NCI-H345 (cell line): ENCODE data around the gene TAS1R2.
A peak's percentile ranks its signal among the peaks of the same experiment; 100 is the strongest.
"Not testable (repeated sequence)": the region's sequence is repeated elsewhere in the genome, so short reads cannot be mapped to it uniquely, and the experiment has no call there.

ENCODE experiments used
- DNase-seq: peaks from one replicate; lab custom pipeline; 2025; lab: John Stamatoyannopoulos, UW

TAS1R2 gene

GRCh38 chr1:18883636-18884418 is 24.4 kb upstream of the TAS1R2 start:
- DNase-seq = peak; percentile 55

GRCh38 chr1:18883079-18883478 is 23.6 kb upstream of the TAS1R2 start:
- DNase-seq = no peak

GRCh38 chr1:18882486-18882885 is 23.0 kb upstream of the TAS1R2 start:
- DNase-seq = no peak

- no peak for DNase-seq
Measured at GRCh38 chr1:18881642-18882431, 22.4 kb upstream of the TAS1R2 start.

- no peak for DNase-seq
Measured at GRCh38 chr1:18881164-18881563, 21.7 kb upstream of the TAS1R2 start.

GRCh38 chr1:18880585-18880984 is 21.1 kb upstream of the TAS1R2 start:
- no peak for DNase-seq

GRCh38 chr1:18879791-18880309 is 20.4 kb upstream of the TAS1R2 start:
- DNase-seq = no peak

- DNase-seq = no peak
Measured at GRCh38 chr1:18879215-18879790, 19.8 kb upstream of the TAS1R2 start.

GRCh38 chr1:18878538-18879214 is 19.2 kb upstream of the TAS1R2 start:
- no peak for DNase-seq

GRCh38 chr1:18877282-18877681 is 17.8 kb upstream of the TAS1R2 start:
- no peak for DNase-seq

- no peak for DNase-seq
Measured at GRCh38 chr1:18876210-18876609, 16.8 kb upstream of the TAS1R2 start.

- no peak for DNase-seq
Measured at GRCh38 chr1:18875796-18876128, 16.3 kb upstream of the TAS1R2 start.

GRCh38 chr1:18875107-18875795 is 15.8 kb upstream of the TAS1R2 start:
- peak; percentile 56 for DNase-seq

GRCh38 chr1:18874600-18874999 is 15.1 kb upstream of the TAS1R2 start:
- no peak for DNase-seq

- DNase-seq = no peak
Measured at GRCh38 chr1:18874036-18874435, 14.6 kb upstream of the TAS1R2 start.

GRCh38 chr1:18872071-18872611 is 12.7 kb upstream of the TAS1R2 start:
- DNase-seq = no peak

- no peak for DNase-seq
Measured at GRCh38 chr1:18871401-18872070, 12.1 kb upstream of the TAS1R2 start.

GRCh38 chr1:18870957-18871356 is 11.5 kb upstream of the TAS1R2 start:
- no peak for DNase-seq

GRCh38 chr1:18870595-18870865 is 11.1 kb upstream of the TAS1R2 start:
- not testable (repeated sequence) for DNase-seq

GRCh38 chr1:18869847-18870594 is 10.6 kb upstream of the TAS1R2 start:
- no peak for DNase-seq
